NCI-H2171 (cell line): Measurements from ENCODE around the gene BCL6B.

Experiments
- DNase-seq: peaks from one replicate; lab custom pipeline; 2025; lab: John Stamatoyannopoulos, UW

BCL6B gene

DNA sequence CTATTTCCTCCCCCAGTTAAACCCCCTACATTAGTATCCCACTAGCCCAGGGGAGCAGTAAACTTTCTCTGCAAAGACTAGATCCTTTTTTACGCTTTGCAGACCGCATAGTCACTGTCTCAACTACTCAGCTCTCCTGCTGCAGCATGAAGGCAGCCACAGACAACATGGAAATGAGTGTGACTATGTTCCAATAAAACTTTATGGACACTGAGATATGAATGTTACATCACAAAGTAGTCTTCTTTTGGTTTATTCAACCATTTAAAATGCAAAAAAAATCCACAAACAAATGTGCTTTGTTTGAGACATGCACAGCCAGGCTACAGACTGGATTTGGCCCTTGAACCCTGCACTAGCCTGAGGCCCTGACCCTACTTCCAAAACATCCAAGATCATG is 12.3 kb upstream of the BCL6B start:
- DNase-seq, result no peak

DNA sequence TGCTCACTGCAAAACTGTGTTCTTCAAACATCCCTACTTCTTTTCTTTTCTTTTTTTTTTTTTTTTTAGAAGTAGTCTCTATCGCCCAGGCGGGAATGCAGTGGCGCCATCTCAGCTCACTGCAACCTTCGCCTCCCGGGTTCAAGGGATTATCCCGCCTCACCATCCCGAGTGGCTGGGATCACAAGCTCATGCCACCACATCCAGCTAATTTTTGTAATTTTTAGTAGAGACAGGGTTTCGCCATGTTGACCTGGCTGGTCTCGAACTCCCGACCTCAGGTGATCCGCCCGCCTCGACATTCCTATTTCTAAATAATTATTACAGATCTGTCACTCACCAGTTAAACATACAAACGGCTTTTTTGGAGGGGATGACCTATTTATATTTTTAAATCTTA is 11.4 kb upstream of the BCL6B start:
- DNase-seq, result no peak

DNA sequence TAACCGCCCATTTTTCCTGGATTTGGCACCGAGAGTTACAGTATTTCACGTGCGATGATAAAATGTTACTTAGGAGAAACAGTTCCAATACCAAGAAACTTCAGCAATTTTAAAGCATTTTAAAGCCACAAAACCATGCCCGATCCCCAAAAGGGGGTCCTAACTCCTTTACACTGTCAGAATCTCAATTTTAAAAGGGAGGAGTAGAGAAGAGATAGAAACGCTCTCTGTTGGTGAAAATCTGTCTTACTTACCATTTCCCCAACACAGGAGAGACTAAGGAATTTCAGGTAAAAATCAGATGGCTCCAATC is 11.0 kb upstream of the BCL6B start:
- DNase-seq, result no peak

DNA sequence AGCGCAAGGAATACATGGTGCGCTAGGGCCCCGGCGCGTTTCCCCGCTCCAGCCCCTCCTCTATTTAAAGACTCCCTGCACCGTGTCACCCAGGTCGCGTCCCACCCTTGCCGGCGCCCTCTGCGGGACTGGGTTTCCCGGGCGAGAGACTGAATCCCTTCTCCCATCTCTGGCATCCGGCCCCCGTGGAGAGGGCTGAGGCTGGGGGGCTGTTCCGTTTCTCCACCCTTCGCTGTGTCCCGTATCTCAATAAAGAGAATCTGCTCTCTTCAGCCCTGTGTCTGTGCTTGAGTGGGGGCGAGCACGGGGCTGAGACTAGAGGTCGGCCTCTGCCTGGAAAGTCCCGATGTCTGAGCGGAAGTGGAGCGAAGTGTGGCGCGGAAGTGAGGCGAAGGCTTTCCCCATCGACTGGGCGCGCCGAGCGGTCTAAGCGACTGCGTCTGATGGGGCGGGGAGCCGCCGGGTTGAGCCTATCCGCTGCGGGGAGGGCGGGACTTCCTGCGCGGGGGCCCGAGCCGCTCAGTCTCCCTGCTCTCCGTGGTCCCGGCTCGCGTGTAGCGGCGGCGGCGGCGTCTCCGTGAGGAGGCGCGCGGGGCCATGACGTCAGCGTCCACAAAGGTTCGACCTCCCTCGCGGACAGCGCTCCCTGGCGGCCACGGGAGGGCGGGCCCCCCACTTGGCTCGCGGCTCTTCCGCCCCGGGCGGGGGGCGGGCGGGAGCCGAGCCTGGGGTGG is 8.4 kb upstream of the BCL6B start:
- peak; percentile 96 for DNase-seq

DNA sequence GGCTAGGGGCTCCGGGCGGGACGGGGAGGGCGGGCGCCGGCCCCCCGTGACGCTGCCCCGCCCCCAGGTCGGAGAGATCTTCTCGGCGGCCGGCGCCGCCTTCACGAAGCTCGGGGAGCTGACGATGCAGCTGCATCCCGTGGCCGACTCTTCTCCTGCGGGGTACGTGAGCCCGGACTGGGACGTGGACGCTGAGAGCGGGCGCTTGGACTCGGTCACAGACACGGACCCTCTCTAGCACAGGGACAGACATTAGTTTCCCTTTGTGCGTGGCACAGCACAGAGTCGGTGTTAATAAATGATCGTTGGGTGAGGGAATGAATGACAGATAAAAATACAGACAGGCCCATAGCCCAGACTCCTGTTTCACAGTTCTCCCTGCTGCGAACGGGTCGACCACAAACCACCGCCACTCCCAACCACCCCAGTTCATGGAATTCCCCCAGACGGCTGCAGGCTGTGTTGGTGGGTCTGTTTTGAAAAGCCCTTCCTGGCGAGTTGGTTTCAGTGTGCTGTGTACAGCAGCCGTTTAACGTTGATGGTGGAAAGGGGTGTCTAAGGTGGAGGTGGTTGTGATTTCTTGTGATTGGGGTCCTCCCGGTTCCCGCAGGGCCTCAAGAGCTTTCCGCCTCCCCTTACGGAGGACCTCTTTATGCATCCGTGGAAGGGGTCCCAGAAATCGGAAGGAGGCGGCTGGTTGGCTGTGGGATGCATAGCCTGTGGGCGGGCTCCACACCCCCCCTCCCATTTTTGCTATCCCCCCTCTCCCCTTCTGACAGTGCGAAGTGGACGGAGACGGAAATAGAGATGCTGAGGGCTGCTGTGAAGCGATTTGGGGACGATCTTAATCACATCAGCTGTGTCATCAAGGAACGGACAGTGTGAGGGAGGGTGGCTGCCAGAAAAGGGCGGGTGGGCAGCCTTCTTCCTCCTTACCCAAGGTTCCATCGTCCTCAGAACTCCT is 7.6 kb upstream of the BCL6B start:
- no peak for DNase-seq

DNA sequence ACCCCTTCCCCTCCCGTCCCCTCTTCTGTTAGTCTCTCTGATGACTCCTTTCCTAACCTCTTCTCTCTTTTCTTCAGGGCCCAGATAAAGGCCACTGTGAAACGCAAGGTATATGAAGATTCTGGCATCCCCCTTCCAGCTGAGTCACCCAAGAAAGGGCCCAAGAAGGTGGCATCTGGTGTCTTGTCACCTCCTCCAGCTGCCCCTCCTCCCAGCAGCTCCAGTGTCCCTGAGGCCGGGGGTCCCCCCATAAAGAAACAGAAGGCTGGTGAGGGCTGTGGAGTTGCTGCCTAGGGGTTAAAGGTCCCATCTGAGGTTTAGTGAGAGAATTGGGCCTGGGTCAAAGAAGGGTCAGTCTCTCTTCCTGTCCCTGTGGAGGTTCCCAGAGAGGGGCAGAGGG is 6.4 kb upstream of the BCL6B start:
- DNase-seq, result no peak

DNA sequence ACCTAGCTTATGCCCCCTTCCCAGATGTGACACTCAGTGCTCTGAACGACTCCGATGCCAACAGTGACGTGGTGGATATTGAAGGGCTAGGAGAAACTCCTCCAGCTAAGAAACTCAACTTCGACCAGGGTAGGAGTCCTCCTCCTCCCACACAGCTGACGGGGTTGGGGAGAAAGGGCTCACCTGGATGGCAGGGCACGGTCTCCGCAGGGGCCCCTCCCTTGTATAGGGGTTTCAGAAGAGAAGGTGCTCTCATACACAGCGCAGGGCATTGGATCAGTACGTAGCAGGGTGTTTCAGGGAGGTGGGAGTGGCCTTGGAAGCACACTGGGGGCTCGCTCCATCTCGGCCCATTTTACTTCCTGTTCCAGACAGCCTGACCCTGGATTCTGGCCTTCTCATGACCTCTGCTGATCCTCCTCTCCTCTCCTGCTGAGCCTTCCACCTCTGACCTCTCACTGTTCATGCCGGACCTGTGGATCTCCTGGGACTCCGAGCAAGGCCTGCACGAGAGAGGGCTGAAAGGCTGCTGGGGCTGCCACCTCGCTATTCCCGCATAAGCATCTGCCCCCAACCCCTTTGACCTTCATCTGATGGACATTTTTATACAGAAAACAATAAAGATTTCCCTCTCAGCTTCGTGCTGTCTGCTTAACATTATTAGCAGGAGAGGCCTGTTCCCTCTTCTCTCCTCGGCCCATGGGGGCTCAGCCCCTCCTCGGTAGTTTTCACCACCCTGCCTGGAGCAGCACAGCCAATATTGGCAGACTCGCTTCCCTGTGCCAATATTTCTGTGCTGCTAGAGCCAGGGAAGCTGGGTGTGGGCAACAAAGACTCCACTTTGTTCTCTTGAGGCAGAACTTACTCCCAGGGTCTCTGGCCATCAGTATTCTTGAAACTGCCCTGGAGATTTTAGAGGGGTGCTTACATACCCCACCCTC is 5.7 kb upstream of the BCL6B start:
- no peak for DNase-seq

DNA sequence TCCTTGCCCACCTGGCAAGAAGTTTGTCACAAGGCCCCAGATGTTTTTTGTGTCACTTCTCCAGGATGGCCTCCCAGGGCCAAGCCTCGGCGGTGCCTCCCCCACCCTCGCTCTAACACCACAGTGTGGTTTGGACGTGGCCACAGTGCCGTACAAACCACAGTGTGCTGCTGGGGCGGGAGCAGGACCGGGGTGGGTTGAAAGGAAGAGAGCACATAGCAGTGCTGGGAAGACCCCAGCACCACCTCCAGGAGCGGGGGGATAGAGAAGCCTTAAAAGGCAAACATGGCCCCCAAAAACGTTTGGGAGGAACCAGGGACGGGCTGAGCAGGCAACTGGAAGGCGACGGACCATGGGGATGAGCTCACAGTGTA is 5.0 kb upstream of the BCL6B start:
- DNase-seq, result no peak

DNA sequence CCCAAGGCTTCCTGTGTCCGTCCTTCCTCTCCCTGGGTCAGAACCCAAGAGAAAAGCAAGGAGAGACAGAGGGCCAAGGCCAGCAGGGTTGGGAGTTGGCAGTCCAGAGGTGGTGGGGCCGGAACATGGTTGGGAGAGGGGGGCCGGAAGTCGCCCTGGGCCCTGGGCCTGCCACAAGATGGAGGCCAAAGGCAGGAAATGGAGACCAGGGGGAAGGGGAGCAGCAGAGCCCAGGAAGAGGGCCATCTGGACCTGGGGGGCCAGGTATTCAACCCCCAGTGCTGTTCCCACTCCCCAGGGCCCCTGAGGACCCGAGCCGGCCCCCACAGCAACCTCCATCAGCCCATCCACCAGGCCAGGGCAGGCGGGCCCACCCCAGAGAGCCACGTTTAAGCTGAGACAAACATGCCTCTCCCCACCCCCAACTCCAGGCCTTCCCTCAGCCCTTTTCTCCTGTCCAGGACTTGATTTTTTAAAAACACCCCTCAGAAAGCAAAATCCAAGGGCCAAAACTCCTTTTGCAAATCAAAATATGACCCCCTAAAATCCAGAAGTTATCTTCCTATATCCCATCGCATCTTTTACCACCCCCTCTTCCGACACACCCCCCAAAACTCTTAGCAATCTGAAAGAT is 4.4 kb upstream of the BCL6B start:
- DNase-seq, result no peak

DNA sequence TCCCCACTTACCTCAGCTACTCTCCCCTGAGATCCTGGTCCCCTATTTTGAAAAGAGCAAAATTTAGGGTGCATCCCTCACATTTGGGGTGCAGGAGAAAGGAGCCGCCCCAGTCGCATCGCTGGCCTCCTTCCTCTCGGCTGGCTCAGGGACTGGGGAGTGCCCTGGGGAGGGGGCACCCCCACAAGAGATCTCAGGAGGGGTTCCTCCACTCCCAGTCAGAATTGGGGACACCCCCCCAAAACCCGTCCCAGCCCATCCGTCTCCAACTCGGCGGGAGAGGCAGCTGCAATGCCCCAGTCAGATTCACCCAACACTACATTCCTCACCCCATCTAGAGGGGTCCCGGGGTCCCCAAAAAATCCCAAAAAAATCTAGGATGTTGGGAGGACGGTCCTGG is 3.5 kb upstream of the BCL6B start:
- DNase-seq, result no peak

DNA sequence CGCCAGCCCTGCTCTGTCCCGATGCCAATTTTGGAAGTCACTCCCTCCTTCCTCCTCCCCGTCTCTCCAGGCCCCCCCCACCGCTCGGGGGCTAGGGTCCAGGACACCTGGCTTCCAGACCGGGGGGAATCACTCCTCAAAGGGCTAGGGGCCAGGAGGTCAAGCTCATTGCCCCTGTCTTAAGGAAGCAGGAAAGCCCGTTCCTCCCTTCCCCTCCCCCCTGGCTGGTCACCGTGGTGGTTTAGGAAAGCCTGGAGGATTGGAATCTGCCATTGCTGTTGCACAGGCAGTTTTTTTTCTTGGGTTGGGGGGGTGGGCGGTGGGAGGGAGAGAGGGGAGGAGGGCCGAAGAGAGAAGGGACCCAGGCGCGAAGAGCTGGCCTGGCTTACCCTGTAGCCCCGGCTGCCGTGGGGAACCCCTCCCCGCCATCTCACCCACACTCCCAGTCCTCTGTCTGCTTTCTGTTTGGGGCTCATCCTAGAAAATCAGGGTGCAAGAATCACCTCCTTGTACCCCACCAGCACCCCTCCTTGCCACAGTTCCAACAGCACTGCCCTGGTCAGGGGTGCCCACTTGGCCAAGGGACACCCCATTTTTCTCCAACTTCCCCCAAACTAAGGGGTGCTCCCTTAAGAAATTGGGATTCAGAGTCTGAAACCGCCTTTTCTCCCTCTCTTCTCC is 2.9 kb upstream of the BCL6B start:
- DNase-seq, result peak; percentile 30

DNA sequence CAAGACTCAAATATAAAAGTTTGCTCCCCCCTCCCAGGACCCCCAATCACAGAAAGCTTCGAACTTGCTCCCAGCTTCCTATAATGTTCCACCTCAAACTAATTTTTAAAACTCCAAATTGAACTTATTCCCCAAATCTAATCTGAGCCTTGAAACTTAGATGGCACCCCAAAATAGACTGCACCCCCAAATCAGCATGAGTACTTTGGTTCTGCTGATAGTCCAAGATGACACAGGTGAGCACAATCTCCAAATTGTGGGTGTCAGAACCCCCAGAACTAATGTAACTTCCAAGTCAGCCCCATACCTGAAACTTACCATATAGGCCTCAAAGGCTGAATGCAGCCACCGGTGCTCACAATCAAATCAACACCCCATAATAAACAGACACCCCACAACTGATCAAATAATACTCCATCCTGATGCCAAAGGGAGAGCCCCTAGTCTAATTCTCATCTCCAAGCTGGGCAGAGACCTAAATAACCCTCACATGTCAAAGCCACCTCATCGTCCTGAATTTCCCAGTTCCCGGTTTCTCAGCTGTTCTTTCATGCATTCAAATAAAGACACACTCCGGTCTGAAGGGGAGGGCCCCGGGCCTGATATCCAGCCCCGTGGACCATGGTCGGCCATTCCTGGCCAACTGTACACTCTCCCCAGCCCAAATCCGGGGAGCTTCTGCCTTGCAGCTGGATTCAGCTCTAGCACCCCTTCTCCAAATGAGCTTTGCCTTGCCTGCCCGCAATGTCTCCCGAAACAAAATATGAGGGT is 1.8 kb upstream of the BCL6B start:
- DNase-seq, result no peak

DNA sequence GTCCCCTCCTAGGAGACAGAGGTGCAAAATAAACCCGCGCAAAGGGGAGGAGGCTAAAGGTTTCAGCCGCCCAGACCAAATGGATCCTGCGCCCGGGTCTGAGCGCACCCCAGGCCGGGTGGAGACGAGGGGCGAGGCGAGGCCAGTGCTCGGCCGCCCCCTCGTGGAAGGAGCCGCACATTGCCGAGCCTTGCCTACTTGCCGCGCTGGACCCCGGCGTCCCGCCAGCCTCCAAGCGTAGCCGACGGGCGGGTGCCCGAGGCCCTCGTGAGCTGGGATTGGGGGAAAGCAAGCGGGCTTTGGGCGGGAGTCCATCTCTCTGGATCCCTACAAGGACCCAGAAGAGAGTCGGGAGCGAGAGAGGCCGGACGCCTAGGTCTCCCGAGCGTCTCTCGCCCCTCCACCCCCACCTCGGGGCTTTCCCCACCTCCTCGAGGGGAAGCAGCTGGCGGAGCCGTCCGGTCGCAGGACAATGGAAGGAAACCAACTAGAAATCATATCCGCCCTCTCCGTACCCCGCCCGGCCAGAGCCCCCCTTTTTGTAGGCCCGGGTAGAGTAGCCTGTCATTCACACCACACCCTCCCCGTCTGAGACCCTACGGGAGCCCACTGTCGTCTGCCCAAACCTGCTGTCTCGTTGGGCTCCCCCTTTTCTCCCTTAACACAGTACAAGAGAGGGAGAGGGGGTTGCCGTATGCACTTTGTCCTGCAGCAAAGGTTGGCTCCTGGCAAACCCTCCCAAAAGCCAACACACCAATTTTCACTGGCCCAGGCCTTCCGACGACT is 664 bp upstream of the BCL6B start:
- peak; percentile 41 for DNase-seq

DNA sequence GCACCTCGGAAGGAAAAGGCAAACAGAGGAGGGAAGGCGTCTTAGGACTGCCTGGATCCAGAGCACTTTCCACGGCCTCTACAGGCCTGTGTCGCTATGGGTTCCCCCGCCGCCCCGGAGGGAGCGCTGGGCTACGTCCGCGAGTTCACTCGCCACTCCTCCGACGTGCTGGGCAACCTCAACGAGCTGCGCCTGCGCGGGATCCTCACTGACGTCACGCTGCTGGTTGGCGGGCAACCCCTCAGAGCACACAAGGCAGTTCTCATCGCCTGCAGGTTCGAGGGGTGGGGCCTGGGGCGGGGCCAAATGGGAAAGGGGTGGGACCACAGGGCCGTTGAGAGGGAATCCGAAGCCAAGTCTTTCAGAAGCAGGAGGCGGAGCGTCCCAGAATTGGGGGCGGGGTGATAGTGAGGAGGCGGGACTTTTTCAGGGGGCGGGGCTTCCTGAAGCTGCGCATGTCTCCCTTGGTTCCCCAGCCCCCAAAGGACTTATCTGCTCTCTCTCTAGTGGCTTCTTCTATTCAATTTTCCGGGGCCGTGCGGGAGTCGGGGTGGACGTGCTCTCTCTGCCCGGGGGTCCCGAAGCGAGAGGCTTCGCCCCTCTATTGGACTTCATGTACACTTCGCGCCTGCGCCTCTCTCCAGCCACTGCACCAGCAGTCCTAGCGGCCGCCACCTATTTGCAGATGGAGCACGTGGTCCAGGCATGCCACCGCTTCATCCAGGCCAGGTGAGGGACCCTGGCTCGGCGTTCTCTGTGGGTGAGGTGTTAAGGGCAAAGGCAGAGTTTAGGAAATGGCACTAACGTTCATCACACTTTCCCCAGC is 939 bp downstream of the BCL6B start:
- no peak for DNase-seq

DNA sequence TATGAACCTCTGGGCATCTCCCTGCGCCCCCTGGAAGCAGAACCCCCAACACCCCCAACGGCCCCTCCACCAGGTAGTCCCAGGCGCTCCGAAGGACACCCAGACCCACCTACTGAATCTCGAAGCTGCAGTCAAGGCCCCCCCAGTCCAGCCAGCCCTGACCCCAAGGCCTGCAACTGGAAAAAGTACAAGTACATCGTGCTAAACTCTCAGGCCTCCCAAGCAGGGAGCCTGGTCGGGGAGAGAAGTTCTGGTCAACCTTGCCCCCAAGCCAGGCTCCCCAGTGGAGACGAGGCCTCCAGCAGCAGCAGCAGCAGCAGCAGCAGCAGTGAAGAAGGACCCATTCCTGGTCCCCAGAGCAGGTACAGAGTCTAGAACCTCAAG is 1.5 kb downstream of the BCL6B start:
- no peak for DNase-seq

DNA sequence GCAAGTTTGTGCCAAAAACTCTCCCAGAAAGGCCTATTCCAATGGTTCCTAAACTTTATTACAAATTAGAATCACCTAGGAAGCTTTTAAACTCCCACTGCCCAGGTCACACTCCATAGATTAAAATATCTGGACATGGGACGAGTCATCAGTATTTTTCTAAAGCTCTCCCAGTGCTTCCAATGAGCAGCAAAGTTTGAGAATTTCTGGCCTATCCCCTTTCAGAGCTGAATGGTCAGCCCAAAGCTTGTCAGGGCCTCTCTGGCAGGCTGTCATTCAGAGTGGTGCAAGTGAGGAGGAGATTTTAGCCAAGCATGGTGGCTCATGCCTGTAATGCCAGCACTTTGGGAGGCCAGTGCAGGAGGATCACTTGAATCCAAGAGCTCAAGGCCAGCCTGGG is 2.4 kb downstream of the BCL6B start:
- DNase-seq, result no peak

DNA sequence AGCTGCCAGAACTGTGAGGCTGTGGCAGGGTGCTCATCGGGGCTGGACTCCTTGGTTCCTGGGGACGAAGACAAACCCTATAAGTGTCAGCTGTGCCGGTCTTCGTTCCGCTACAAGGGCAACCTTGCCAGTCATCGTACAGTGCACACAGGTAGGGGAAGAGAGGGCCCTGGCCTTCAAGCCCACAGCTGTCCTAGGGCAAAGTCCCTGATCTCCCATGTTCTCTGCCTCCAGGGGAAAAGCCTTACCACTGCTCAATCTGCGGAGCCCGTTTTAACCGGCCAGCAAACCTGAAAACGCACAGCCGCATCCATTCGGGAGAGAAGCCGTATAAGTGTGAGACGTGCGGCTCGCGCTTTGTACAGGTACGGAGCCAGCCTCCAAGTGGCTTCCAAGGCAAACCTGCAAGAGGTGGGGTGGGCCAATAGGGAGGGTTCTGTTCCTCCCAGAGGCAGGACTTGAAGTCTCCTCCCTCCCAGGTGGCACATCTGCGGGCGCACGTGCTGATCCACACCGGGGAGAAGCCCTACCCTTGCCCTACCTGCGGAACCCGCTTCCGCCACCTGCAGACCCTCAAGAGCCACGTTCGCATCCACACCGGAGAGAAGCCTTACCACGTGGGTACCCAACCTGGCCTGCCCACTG is 3.7 kb downstream of the BCL6B start:
- no peak for DNase-seq

DNA sequence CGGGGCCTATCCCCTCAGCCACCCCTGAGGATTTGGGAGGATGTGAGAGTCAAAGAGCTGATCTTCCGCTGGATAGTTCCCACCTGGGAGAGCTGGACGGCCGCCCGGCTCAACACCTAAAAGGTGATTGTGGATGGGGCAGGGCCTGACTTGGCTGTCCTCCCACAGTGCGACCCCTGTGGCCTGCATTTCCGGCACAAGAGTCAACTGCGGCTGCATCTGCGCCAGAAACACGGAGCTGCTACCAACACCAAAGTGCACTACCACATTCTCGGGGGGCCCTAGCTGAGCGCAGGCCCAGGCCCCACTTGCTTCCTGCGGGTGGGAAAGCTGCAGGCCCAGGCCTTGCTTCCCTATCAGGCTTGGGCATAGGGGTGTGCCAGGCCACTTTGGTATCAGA is 4.5 kb downstream of the BCL6B start:
- no peak for DNase-seq
